ENCODE data around the gene ITPR2.
"Not testable (repeated sequence)": the region's sequence is repeated elsewhere in the genome, so short reads cannot be mapped to it uniquely, and the experiment has no call there.

Gene ITPR2

GRCh38 chr12:26621932-26622331, 211.1 kb downstream of the ITPR2 start:
- DNase-seq (ENCODE audit: low spot score) = no peak

GRCh38 chr12:26620907-26621306, 212.1 kb downstream of the ITPR2 start:
- no peak for DNase-seq (ENCODE audit: low spot score)

- DNase-seq (ENCODE audit: low spot score) = no peak
These were observed 215.5 kb downstream of the ITPR2 start for GRCh38 chr12:26617513-26617912.

- peak; percentile 60 for DNase-seq (ENCODE audit: low spot score)
These were observed 218.9 kb downstream of the ITPR2 start for GRCh38 chr12:26614011-26614616.

GRCh38 chr12:26612203-26612602, 220.8 kb downstream of the ITPR2 start:
- DNase-seq (ENCODE audit: low spot score) = no peak

GRCh38 chr12:26611598-26611997, 221.4 kb downstream of the ITPR2 start:
- no peak for DNase-seq (ENCODE audit: low spot score)

- DNase-seq (ENCODE audit: low spot score) = no peak
These were observed 222.2 kb downstream of the ITPR2 start for GRCh38 chr12:26610774-26611173.

- DNase-seq (ENCODE audit: low spot score) = no peak
These were observed 223.0 kb downstream of the ITPR2 start for GRCh38 chr12:26609986-26610385.

- DNase-seq (ENCODE audit: low spot score) = no peak
These were observed 224.3 kb downstream of the ITPR2 start for GRCh38 chr12:26608706-26609105.

- DNase-seq (ENCODE audit: low spot score) = no peak
These were observed 224.7 kb downstream of the ITPR2 start for GRCh38 chr12:26608273-26608672.

- DNase-seq (ENCODE audit: low spot score) = no peak
These were observed 226.1 kb downstream of the ITPR2 start for GRCh38 chr12:26606911-26607310.

- DNase-seq (ENCODE audit: low spot score) = not testable (repeated sequence)
These were observed 228.2 kb downstream of the ITPR2 start for GRCh38 chr12:26604813-26605212.

GRCh38 chr12:26599096-26599695, 233.8 kb downstream of the ITPR2 start:
- DNase-seq (ENCODE audit: low spot score) = no peak

GRCh38 chr12:26595806-26596205, 237.2 kb downstream of the ITPR2 start:
- DNase-seq (ENCODE audit: low spot score) = no peak

- no peak for DNase-seq (ENCODE audit: low spot score)
These were observed 252.4 kb downstream of the ITPR2 start for GRCh38 chr12:26580619-26581018.

- no peak for DNase-seq (ENCODE audit: low spot score)
These were observed 256.7 kb downstream of the ITPR2 start for GRCh38 chr12:26576266-26576665.

GRCh38 chr12:26573225-26573909, 259.6 kb downstream of the ITPR2 start:
- no peak for DNase-seq (ENCODE audit: low spot score)

GRCh38 chr12:26572137-26572536, 260.9 kb downstream of the ITPR2 start:
- DNase-seq (ENCODE audit: low spot score) = no peak

- no peak for DNase-seq (ENCODE audit: low spot score)
These were observed 261.4 kb downstream of the ITPR2 start for GRCh38 chr12:26571560-26571959.

- no peak for DNase-seq (ENCODE audit: low spot score)
These were observed 265.9 kb downstream of the ITPR2 start for GRCh38 chr12:26567126-26567525.

GRCh38 chr12:26566675-26567074, 266.3 kb downstream of the ITPR2 start:
- no peak for DNase-seq (ENCODE audit: low spot score)

- DNase-seq (ENCODE audit: low spot score) = no peak
These were observed 266.8 kb downstream of the ITPR2 start for GRCh38 chr12:26566186-26566585.

- no peak for DNase-seq (ENCODE audit: low spot score)
These were observed 268.6 kb downstream of the ITPR2 start for GRCh38 chr12:26564391-26564790.

- no peak for DNase-seq (ENCODE audit: low spot score)
These were observed 269.4 kb downstream of the ITPR2 start for GRCh38 chr12:26563552-26563951.

Measured in D341Med (cell line).